H1 (cell line): ENCODE results near the gene TMEM17. TPM values are rescaled to one million over a fixed set of nuclear protein-coding genes. Genes with fewer than 3 reads are reported as not detected.

Experiments
- CTCF ChIA-PET: fragments of 300-600 bp; sonication (Branson Sonifier 250); formaldehyde crosslinking; loops from one replicate; lab custom pipeline; 2021; ENCODE audit not compliant: partially characterized antibody; lab: Charles Lee
- POLR2A ChIA-PET: fragments of 300-600 bp; sonication (Branson Sonifier 250); formaldehyde crosslinking; loops from one replicate; lab custom pipeline; 2021; ENCODE audit warnings: inconsistent platforms; ENCODE audit not compliant: partially characterized antibody; lab: Charles Lee
- DNase-seq, 2 experiments: peaks; one replicate each; pipeline versions ENCODE4 v3.0.0 to v3.0.0-alpha.2; 2010 to 2022; ENCODE audit warnings: low spot score in 2 of 2, low read depth in 1 of 2, mixed read lengths in 1 of 2
- FAIRE-seq: peaks from 2 replicates; lab custom pipeline; 2011; peaks lifted over from hg19 to GRCh38; lab: Jason Lieb, UNC
- H2AFZ ChIP-seq: 2 replicates; pipeline ENCODE4 v1.8.1; 2012; ENCODE audit warnings: low read length, inconsistent platforms
- H2AK5ac ChIP-seq: 2 replicates; pipeline ENCODE4 v1.6.1; 2013; ENCODE audit warnings: low read depth, low read length
- H2BK120ac ChIP-seq: replicated peaks from 2 replicates; pipeline ENCODE3; 2013; ENCODE audit warnings: low read depth, low read length, inconsistent platforms
- H2BK12ac ChIP-seq: 2 replicates; pipeline ENCODE4 v1.6.1; 2013; ENCODE audit warnings: low read depth, low read length
- H2BK15ac ChIP-seq: 2 replicates; pipeline ENCODE4 v1.6.1; 2013; ENCODE audit warnings: low read length
- H2BK20ac ChIP-seq: 2 replicates; pipeline ENCODE4 v1.6.1; 2013; ENCODE audit warnings: low read length
- H2BK5ac ChIP-seq: 2 replicates; pipeline ENCODE4 v1.6.1; 2013; ENCODE audit warnings: low read depth, low read length
- H3K14ac ChIP-seq: 2 replicates; pipeline ENCODE4 v1.6.1; 2013; ENCODE audit warnings: inconsistent platforms; ENCODE audit not compliant: insufficient read length
- H3K18ac ChIP-seq: 2 replicates; pipeline ENCODE4 v1.6.1; 2013; ENCODE audit warnings: low read length; ENCODE audit errors: extremely low read depth
- H3K23ac ChIP-seq: 2 replicates; pipeline ENCODE4 v1.6.1; 2013; ENCODE audit warnings: inconsistent platforms; ENCODE audit not compliant: insufficient read length
- H3K23me2 ChIP-seq: 2 replicates; pipeline ENCODE4 v1.6.1; 2013; ENCODE audit warnings: low read depth, low read length
- H3K27ac ChIP-seq: 2 replicates; pipeline ENCODE4 v1.6.1; 2011; ENCODE audit warnings: low read depth, low read length, inconsistent platforms
- H3K27me3 ChIP-seq, 4 experiments: replicated peaks in 1 of 4; 1 replicate in 1 of 4; 2 replicates in 3 of 4; pipeline versions ENCODE4 v1.6.1 to v1.8.1; 2011 to 2013; ENCODE audit warnings: low read length in 3 of 4, mild to moderate bottlenecking in 3 of 4, inconsistent platforms in 2 of 4, mixed read lengths in 2 of 4, moderate library complexity in 1 of 4; ENCODE audit not compliant: control insufficient read depth in 3 of 4, insufficient read depth in 3 of 4; ENCODE audit errors: extremely low read depth in 1 of 4
- H3K36me3 ChIP-seq, 4 experiments: 2 replicates each; pipeline versions ENCODE4 v1.6.1 to v1.8.1; 2011 to 2013; ENCODE audit warnings: mild to moderate bottlenecking in 4 of 4, low read length in 3 of 4, moderate library complexity in 2 of 4, control low read depth in 1 of 4, inconsistent platforms in 1 of 4; ENCODE audit not compliant: insufficient read depth in 4 of 4, control insufficient read depth in 2 of 4
- H3K4ac ChIP-seq: replicated peaks from 2 replicates; pipeline ENCODE3; 2013; ENCODE audit warnings: low read length, low read depth, mixed read lengths, inconsistent platforms; ENCODE audit not compliant: insufficient read length
- H3K4me1 ChIP-seq, 4 experiments: replicated peaks in 1 of 4; 1 replicate in 1 of 4; 2 replicates in 3 of 4; pipeline versions ENCODE4 v1.6.1 to v1.8.1; 2011 to 2013; ENCODE audit warnings: low read length in 3 of 4, inconsistent platforms in 2 of 4, mixed read lengths in 1 of 4; ENCODE audit not compliant: insufficient read depth in 4 of 4, control insufficient read depth in 3 of 4
- H3K4me2 ChIP-seq, 2 experiments: 2 replicates each; pipeline versions ENCODE4 v1.6.1 to v1.8.1; 2011 to 2013; ENCODE audit warnings: low read depth in 2 of 2, low read length in 2 of 2, control low read depth in 1 of 2, inconsistent platforms in 1 of 2, mild to moderate bottlenecking in 1 of 2; ENCODE audit not compliant: insufficient read depth in 1 of 2
- H3K4me3 ChIP-seq, 4 experiments: fragments of 200-600, 300-600 bp in 1 of 4; sonication (generic), shearing (Covaris generic), sonication (Bioruptor Twin) in 1 of 4; 2 replicates each; pipeline versions ENCODE4 v1.5.1 to v1.8.1; 2011 to 2016; ENCODE audit warnings: low read length in 4 of 4, low read depth in 3 of 4, control low read depth in 2 of 4, inconsistent platforms in 2 of 4, mild to moderate bottlenecking in 2 of 4, mixed read lengths in 1 of 4, moderate library complexity in 1 of 4; ENCODE audit not compliant: insufficient read depth in 2 of 4; ENCODE audit errors: extremely low read depth in 1 of 4
- H3K56ac ChIP-seq: replicated peaks from 2 replicates; pipeline ENCODE3; 2013; ENCODE audit warnings: low read depth, mild to moderate bottlenecking, mixed read lengths, low read length, inconsistent platforms; ENCODE audit not compliant: insufficient read length
- H3K79me1 ChIP-seq: 2 replicates; pipeline ENCODE4 v1.6.1; 2013; ENCODE audit warnings: low read depth, low read length, control low read depth
- H3K79me2 ChIP-seq, 2 experiments: 2 replicates each; pipeline versions ENCODE4 v1.6.1 to v1.8.1; 2012 to 2013; ENCODE audit warnings: low read length in 2 of 2, mild to moderate bottlenecking in 2 of 2, inconsistent platforms in 1 of 2; ENCODE audit not compliant: insufficient read depth in 2 of 2, control insufficient read depth in 1 of 2
- H3K9ac ChIP-seq, 4 experiments: replicated peaks in 1 of 4; 1 replicate in 1 of 4; 2 replicates in 3 of 4; pipeline versions ENCODE4 v1.6.1 to v1.8.1; 2011 to 2013; ENCODE audit warnings: low read depth in 3 of 4, low read length in 3 of 4, control low read depth in 2 of 4, mild to moderate bottlenecking in 2 of 4, moderate library complexity in 2 of 4, inconsistent platforms in 1 of 4; ENCODE audit errors: extremely low read depth in 1 of 4
- H3K9me3 ChIP-seq, 2 experiments: 2 replicates each; pipeline versions ENCODE4 v1.6.1 to v1.8.1; 2012 to 2013; ENCODE audit warnings: mild to moderate bottlenecking in 2 of 2, moderate library complexity in 2 of 2, control low read depth in 1 of 2, inconsistent platforms in 1 of 2, low read depth in 1 of 2, low read length in 1 of 2, mixed read lengths in 1 of 2; ENCODE audit not compliant: insufficient read depth in 2 of 2
- H4K20me1 ChIP-seq, 2 experiments: replicated peaks in 1 of 2; 2 replicates each; pipeline versions ENCODE3 to v1.8.1; 2011 to 2013; ENCODE audit warnings: inconsistent platforms in 2 of 2, low read length in 2 of 2, mild to moderate bottlenecking in 1 of 2; ENCODE audit not compliant: insufficient read depth in 2 of 2, control insufficient read depth in 1 of 2
- H4K5ac ChIP-seq: 2 replicates; pipeline ENCODE4 v1.6.1; 2013; ENCODE audit warnings: low read length, low read depth, mixed read lengths, inconsistent platforms; ENCODE audit not compliant: insufficient read length
- H4K8ac ChIP-seq: 2 replicates; pipeline ENCODE4 v1.8.0; 2013; ENCODE audit warnings: mild to moderate bottlenecking, moderate library complexity, low read length, inconsistent platforms; ENCODE audit not compliant: insufficient read depth; ENCODE audit errors: extremely low read depth
- H4K91ac ChIP-seq: replicated peaks from 2 replicates; pipeline ENCODE3; 2013; ENCODE audit warnings: low read length, mixed read lengths, inconsistent platforms; ENCODE audit not compliant: insufficient read length
- ASH2L ChIP-seq: fragments of 200-600, 300-600 bp; sonication (generic); IDR thresholded peaks from one replicate; pipeline ENCODE4 v1.7.1; 2017; ENCODE audit warnings: low read length
- POU5F1 ChIP-seq: IDR thresholded peaks from 2 replicates; pipeline ENCODE4 v1.6.1; 2011; ENCODE audit warnings: low read depth, mild to moderate bottlenecking, low read length, moderate library complexity
- SRF ChIP-seq: IDR thresholded peaks from 2 replicates; pipeline ENCODE4 v1.6.1; 2011; ENCODE audit warnings: mild to moderate bottlenecking, low read depth, low read length, moderate library complexity
- WGBS, 2 experiments: shearing (Covaris generic) in 1 of 2; methylation state at CpG; one replicate each; pipeline versions ENCODE4 v1.1.6 to v1.1.7; 2013 to 2015; ENCODE audit warnings: low lambda C conversion rate in 2 of 2, mixed read lengths in 2 of 2, inconsistent platforms in 1 of 2, low coverage in 1 of 2, missing lambda C conversion rate in 1 of 2; ENCODE audit not compliant: insufficient replicate concordance in 2 of 2, insufficient coverage in 1 of 2, insufficient read length in 1 of 2; ENCODE audit errors: extremely low coverage in 1 of 2, missing lambda C conversion rate in 1 of 2; 5-methylcytosine and 5-hydroxymethylcytosine counted together
- polyA plus RNA-seq, 7 experiments: library from polyadenylated mRNA; depleted of rRNA in 3 of 7; stranded (reverse) in 5 of 7; unstranded in 2 of 7; fragments of >200 nt in 5 of 7; fragments of 200-250 nt in 2 of 7; gene quantifications; 1 replicate in 5 of 7; 2 replicates in 1 of 7; 4 replicates in 1 of 7; pipeline versions ENCODE4 v1.2.1 to v1.2.3, GENCODE V29; 2011 to 2013; ENCODE audit warnings: missing spikeins in 2 of 7, mixed read lengths in 2 of 7
- total RNA-seq: library from RNA; stranded (reverse); fragmentation: NEBNext Ultra II Directional; extraction: Animal tissue kit (Norgen Biotek cat#: 25700); gene quantifications from 2 replicates; pipeline ENCODE4 v1.2.1, GENCODE V29; 2021

The TMEM17 gene
- total and polyA plus RNA-seq, 2 of the 8 experiments (the other 6 are each of a cell fraction or from before 2014, with no cell fraction given), result 0.69 to 1.2 TPM

DNA sequence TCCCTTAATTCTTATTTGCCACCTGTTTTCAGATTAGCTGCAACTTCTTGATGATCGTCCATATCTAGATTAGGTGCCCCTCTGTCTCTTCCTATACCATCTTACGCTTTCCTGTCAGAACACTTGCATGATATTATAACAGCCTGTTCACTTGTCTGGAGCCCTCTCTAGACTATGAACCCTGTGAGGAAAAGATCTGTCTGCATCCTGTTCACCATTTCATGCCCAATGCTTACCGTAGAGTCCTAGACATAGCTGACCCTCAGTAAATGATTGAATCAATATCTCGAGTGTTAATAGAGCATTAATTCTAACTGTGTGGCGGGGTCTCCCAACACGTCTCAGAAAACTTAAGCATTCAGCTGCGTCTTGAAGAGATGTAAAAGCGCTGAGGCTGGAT, 31.8 kb upstream of the TMEM17 start:
- 90% methylated on average over 8 of the region's 8 CpGs; no CpG with 5 or more reads in 1 of the 2 experiments for WGBS, 2 experiments
- Histone ChIP-seq H3K27ac (no peak overlapping the region), H3K4ac (no peak overlapping the region), H2AFZ (no peak overlapping the region), H2BK15ac (no peak overlapping the region; the same call in 1 of the 2 replicates), H2BK12ac (no peak overlapping the region), H3K79me2 (no peaks in the 10 kb centered on the region), H2AK5ac (no peak overlapping the region), H3K23ac (no peak overlapping the region), H3K79me1 (no peaks in the 10 kb centered on the region; the same call in 1 of the 2 replicates), H3K23me2 (no peaks in the 10 kb centered on the region), H4K91ac (no peak overlapping the region), H3K18ac (no peak overlapping the region), H3K9me3 (peaks cover 3 to 9% of the 10 kb centered on the region in 2 experiments; a peak in 3 of 4 replicates), H3K56ac (no peak overlapping the region), H2BK20ac (no peak overlapping the region), H4K8ac (no peak overlapping the region), H3K36me3 (no peaks in the 10 kb centered on the region), H3K4me1 (peaks cover 0 to 3% (median 0%) of the 10 kb centered on the region in 4 experiments; a peak in 1 of 7 replicates), H4K5ac (no peak overlapping the region), H3K9ac (no peak overlapping the region), H3K27me3 (no peaks in the 10 kb centered on the region), H3K4me2 (no peak overlapping the region), H2BK120ac (no peak overlapping the region), H3K4me3 (no peak overlapping the region), H4K20me1 (no peaks in the 10 kb centered on the region), H2BK5ac (no peak overlapping the region), H3K14ac (no peak overlapping the region)
- POLR2A ChIA-PET, result interaction anchor here (1.0 to 1.2 kb wide), 2 partner anchors 8 to 12 kb away, joined by 3 read pairs; no protein-coding TSS in a partner anchor
- no peak for FAIRE-seq
- DNase-seq, result no peak
- CTCF ChIA-PET, result interaction anchor here (0.7 to 1.3 kb wide), 3 partner anchors 64 to 81 kb away, joined by 3 to 8 read pairs (median 3); no protein-coding TSS in a partner anchor
- TF ChIP-seq SRF (no peak), ASH2L (no peak), POU5F1 (no peak)
